HG03060 (cell line): ENCODE measurements around the gene RPA3.

Source experiments
- ATAC-seq: cut with Tn5 transposase; IDR thresholded peaks from one replicate; pipeline ENCODE4 v1.9.1; 2021; ENCODE audit warnings: low read depth, moderate number of reproducible peaks; ENCODE audit not compliant: unreplicated experiment

Gene RPA3

DNA sequence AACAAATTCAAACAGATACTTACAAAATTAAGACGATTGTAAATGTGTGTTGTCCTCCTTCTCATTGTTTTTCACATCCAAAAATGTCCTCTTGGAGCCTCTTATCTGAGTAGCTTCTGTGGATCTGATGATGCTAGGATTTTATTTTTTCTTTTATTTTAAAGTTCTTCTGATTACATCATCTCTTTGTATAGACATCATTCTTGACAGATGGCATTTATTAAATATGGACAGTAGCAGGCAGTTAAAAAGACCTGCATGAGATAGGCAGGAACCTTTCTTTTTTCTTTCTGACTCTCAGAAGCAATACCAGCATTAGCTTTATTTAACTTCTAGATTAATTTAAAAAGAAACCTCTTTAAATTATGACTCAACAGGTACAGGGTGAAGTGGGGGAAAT, at the start of gene RPA3:
Gene RPA3 (minus strand): TSS at position 116 of the 400 bp plus-strand sequence. CDS start 78,189 bp downstream, outside the sequence.
- ATAC-seq, result no peak

DNA sequence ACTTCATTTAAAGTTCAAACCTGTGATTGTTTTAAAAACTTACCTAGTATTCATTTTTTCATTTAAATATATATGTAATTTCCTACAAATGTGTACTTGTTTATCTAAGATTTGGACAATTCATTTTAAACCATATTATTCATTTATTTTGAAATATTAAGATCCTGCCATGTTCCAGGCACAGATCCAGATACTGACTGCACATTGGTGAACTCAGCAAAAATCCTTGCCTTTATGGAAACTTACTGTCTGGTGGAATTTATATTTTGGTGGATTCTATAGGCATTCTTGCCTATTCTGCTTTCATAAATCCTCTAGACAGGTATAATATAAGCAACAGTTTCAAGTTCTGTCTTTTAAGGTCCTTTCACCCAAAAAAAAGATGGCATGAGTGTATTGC, 48.3 kb upstream of the RPA3 start:
- no peak for ATAC-seq

DNA sequence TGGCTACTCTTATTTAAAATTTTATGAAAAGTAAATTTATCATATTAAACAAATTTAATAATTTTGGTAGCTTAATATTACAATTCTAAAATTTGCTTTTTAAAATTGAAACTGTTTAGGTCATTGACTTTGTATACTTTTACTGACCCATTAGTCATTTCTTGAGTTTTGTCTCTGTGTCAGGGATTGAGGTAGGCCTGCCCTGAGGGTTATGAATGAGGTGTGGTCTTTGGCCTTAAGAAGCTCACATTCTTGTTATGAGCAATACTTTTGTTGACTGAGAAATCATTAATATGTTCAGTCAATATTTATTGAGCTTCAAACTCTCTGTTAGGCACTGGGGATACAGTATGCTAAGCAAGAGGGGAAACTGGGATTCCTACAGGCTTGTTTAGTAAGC, 47.0 kb upstream of the RPA3 start:
- peak; percentile 54 for ATAC-seq

GRCh38 chr7:7764520-7765396, 46.4 kb upstream of the RPA3 start:
- ATAC-seq, result no peak

DNA sequence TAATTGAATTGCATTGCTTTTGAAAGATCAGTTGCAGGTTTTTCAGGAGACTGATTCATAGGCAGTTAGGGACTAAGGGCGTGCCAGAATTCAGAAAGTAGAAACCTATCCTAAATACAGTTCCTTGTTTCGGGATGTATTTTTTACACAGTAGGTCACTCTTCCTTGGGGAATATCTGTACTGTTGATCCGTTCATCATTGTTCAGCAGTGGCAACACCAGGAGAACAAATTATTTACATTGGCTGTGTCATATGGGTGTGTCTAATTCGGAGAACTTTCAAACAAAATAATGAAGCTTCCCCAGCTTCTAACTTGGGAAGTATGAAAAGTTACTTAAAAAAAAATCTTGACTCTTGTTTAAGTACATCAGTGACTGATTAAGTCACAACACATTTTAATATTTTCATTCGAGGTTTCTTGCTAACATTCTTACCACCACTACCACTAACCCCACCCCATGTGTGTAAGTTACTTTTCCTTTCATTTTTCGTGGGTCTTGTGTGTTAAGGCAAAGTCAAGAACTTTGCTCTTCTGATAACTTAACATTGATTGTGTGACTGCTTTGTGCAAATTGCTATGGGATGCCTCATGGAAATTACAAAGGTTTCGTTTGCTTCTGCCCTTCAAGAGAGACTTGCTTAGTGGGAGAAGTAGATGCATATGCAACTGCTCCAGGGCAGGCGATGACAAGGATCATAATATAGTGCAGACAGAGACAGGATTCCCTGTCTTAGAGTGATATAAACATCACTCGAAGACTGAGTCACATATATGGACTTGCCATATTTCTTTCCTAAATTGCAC, 43.8 kb upstream of the RPA3 start:
- no peak for ATAC-seq

DNA sequence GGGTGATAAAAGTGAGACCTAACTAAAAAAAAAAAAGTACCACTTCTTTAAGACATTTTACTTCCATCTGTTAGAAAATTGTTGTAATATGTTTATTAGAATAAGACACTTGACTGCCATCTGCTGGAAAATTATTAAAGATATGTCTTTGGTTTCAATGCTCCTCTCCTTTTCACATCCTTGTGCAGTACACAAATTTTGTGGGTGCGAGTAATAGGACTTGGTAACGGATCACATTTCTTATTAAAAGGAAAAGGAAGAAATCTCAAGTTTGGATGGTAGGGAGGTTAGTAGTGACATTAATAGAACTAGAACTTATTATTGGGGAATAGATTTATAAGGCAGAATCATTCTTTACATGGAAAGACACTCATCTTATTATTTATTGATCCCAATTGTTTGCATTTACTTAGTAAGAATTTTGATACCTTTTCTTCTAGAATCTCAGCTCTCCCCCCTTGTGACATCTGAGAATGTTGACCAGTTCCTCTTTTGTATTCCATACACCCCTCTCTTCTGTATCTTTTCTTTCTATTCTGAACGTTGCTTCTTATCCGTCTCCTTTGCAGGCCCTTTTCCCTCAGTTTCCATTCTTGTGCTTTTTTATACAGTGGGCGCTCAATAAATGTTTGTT, 43.0 kb upstream of the RPA3 start:
- no peak for ATAC-seq

DNA sequence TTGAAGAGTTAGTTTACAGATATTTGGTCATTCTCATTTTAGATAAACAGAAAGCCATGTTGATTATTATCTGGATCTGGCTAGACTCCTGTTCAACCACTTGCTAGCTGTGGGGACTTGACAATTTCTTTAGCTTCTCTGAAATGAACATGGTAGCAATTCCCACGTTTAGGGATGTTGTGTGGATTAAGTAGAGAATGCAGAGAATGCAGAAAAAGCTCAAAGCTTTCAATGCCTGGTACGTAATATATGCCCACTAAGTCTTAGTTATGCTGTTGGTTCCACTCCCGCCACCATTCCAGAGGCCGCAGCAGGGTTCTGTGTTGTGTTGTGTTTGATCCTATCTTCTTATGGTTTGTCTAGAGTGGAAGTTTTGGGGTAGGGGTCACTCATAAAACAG, 39.2 kb upstream of the RPA3 start:
- no peak for ATAC-seq

GRCh38 chr7:7756577-7756976, 38.2 kb upstream of the RPA3 start:
- no peak for ATAC-seq

DNA sequence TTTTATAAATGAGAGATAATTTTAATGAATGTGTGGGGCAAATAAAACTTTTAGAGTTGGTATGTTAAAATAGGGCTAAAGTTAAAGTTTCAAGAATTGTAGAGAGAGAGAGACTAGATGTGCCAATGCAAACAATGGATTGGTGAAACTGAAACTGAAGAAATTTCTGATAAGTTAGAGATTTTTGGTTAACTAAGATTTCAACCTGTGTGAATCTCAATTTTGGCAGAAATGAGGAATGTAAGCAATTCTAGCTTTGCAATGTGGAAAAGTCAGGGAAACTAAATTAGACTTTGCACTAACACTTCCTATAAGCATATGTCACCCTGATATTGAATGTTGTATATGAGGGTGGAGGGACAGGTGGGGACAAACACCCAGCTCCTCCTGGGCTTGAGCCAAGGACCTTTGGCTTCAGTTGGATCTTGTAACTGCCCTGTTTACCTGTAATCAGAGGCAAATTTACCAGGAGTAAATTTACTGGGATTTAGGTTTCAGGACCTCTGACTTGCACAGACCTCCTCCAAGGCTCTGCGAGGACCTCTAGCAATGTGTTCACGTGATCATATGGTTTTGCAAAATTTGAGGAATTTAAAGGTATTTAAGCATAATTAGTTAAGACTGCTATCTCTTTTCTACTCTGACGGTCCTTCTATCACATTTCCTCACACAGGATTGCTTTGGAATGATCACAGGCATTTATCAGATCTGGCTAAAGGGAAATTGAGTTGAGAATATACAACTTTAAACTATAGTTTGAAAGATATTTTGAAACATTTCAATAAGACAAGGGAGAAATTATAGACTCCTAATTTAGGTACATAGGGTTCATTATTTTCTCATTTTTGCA, 33.1 kb upstream of the RPA3 start:
- no peak for ATAC-seq

- ATAC-seq, result no peak
These were observed 32.3 kb upstream of the RPA3 start for GRCh38 chr7:7750571-7751242.

GRCh38 chr7:7746458-7746857, 28.1 kb upstream of the RPA3 start:
- no peak for ATAC-seq

DNA sequence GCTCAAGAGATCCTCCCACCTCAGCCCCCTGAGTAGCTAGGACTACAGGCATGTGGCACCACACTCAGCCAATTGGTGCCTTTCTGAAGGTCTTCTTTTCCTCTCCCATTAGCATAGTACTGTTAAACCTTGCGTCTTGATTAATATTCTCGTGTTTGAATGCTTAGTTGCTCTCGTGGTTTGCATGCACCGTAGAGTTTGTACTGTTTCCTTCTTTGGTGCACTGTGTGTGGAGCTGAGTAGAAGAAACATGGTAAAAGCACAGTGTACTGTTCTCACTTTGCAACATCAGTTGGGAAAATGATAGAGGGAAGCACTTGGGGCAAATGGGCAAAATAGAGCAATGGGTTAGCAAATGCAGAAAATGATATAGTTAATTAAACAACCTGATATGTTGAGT, 27.6 kb upstream of the RPA3 start:
- ATAC-seq, result no peak

DNA sequence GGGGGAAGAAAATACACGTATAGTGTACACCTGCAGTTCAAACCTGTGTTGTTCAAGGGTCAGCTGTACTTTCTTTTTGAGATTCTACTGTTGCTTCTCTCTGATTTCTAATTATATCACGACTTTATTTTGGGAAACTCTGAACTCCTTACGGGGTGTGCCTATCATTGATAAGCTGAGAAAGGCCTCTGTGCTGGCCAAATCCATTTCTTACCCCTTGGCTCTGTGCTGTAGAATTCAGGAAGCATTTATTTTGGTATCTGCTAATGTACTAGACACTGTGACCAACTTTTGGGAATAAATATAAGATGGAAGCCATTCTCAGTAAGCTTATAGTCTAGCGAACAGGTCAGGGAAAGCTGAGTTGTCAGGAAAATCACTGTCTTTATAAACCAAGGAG, 26.9 kb upstream of the RPA3 start:
- ATAC-seq, result no peak

DNA sequence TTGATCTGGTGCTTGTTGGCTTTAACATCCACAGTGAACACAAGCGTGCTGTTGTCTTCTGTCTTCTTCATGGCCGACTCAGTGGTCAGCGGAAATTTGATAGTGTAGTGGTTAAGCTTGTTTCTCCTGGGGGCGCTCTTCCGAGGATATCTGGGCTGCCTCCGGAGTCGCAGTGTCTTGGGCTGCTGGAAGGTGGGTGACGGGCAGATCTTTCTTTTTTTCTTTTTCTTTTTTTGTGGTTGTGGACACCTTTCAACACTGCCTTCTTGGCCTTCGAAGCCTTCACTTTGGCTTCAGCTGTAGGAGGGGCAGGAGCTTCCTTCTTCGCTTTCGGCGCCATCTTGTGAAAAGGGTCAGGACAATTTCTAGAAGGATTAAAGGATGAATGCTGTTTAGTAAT, 23.8 kb upstream of the RPA3 start:
- ATAC-seq, result no peak

DNA sequence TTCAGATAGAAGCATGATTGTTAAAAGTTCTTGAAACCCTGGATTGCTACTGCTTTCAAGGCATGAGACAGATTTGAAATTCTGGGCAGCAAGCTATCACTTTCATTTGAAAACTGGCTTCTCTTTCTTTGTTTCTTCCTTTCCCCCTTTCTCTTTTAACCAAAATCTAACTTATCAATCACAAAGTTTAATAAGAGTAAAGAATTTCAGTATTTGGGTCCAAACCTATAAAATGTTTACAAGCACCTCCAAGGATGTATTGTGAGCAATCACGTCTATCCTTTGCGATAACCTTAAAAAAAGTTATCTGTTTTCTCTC, 21.6 kb upstream of the RPA3 start:
- ATAC-seq, result no peak

- ATAC-seq, result no peak
These were observed 21.0 kb upstream of the RPA3 start for GRCh38 chr7:7739204-7740036.

DNA sequence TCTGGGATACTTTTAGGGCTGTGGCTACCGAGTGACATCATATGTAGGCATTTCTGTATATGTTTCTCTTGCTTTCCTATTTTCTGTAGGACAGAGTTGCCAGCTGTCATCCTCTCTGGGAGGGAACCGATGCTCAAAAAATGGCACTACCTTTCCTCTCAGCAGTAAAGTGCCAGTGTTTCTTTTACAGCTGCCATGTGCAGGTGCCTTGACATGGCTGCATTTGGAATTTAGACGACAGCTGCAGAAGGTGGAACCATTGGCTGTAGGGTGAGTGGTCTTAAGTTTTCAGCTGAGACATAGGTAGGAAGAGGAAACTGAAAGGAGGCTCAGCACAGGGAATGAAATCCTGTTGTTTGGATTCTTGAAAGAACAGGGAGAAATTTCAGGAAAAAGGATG, 20.2 kb upstream of the RPA3 start:
- ATAC-seq, result no peak

GRCh38 chr7:7738177-7738576, 19.8 kb upstream of the RPA3 start:
- ATAC-seq, result no peak

- no peak for ATAC-seq
These were observed 19.3 kb upstream of the RPA3 start for GRCh38 chr7:7737674-7738073.
